ENCODE data around the gene ZNF550.
A peak's percentile ranks its signal among the peaks of the same experiment; 100 is the strongest.
"Not testable (repeated sequence)": the region's sequence is repeated elsewhere in the genome, so short reads cannot be mapped to it uniquely, and the experiment has no call there.

ZNF550 gene

GRCh38 chr19:57527136-57527881 lies 32.4 kb downstream of the ZNF550 start, which contains the start of gene ZNF549:
Gene ZNF549, plus strand, starts transcription at chr19:57527356. Its CDS starts 218 bp downstream, at chr19:57527574.
- peak; percentile 74 for DNase-seq (ENCODE audit: low read depth)

GRCh38 chr19:57518021-57518420 lies 41.6 kb downstream of the ZNF550 start:
- not testable (repeated sequence) for DNase-seq (ENCODE audit: low read depth)

- no peak for DNase-seq (ENCODE audit: low read depth)
Observed at GRCh38 chr19:57515255-57515654, 44.4 kb downstream of the ZNF550 start.

DNA sequence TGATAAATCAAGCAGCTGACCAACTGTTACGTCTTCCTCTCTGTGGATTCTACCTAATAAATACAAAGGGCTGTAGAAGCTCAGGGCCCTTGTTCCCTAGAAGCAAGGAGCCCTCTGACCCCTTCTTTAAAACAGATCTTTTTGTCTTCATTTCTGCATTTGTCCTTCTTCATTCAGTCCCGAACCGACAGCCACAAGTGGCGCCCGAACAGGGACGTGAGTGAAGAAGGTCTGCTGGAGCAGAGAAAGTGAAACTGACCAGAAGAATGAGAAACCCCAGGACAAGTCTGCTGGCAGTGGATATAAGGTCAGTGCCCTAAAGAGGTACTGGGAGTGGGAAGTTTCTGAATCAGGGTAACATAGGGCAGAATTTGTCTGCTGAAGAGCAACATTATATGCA lies 46.8 kb downstream of the ZNF550 start:
- no peak for DNase-seq (ENCODE audit: low read depth)

GRCh38 chr19:57511484-57511883 lies 48.2 kb downstream of the ZNF550 start:
- DNase-seq (ENCODE audit: low read depth) = no peak

- DNase-seq (ENCODE audit: low read depth) = no peak
Observed at GRCh38 chr19:57506163-57506562, 53.5 kb downstream of the ZNF550 start.

GRCh38 chr19:57500400-57500799 lies 59.3 kb downstream of the ZNF550 start:
- DNase-seq (ENCODE audit: low read depth) = not testable (repeated sequence)

DNA sequence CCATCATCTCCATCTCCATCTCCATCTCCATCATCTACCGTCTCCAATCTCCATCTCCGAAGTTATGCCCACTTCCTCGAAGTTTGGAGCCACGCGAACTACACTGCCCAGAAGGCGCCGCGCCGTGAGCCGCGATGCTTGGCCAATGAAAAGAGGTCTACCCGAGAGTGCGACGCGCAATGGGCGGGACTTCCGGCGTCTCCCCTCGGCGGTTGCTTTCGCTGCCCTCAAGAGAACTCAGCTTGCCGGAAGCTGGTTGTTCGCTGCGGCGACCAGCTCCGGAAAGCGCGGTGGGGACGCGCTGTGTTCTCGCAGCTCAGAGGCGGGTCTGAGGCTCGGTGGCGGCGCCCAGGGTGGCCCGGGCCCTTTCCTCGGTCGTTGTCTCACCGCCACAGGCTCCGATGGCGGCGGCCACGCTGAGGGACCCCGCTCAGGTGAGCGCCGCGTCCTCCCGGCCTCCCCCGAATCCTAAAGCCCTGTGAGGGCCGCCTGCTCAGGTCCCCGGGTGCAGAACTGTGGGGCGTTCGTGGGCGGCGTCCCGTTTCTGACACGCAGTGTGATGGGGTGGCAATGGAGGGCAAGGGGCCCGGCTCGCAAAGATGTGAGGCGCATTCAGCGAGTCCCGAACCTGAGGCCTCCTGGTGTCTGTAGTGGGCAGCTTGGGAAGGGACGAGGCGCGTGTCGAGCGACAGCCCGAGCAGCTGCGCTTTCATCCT lies 59.8 kb downstream of the ZNF550 start, which contains the start of gene ZNF773:
Gene ZNF773, plus strand, starts transcription at position 259 of the 716 bp plus-strand sequence. Its CDS starts 143 bp downstream, at position 402.
- DNase-seq (ENCODE audit: low read depth) = peak; percentile 92

DNA sequence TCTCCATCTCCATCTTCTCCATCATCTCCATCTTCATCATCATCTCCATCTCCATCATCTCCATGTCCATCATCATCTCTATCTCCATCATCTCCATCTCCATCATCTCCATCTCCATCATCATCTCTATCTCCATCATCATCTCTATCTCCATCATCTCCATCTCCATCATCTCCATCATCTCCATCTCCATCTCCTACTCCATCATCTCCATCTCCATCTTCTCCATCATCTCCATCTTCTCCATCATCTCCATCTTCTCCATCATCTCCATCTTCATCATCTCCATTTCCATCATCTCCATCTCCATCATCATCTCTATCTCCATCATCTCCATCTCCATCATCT lies 60.4 kb downstream of the ZNF550 start:
- not testable (repeated sequence) for DNase-seq (ENCODE audit: low read depth)

- DNase-seq (ENCODE audit: low read depth) = not testable (repeated sequence)
Observed at GRCh38 chr19:57488299-57488644, 71.4 kb downstream of the ZNF550 start.

DNA sequence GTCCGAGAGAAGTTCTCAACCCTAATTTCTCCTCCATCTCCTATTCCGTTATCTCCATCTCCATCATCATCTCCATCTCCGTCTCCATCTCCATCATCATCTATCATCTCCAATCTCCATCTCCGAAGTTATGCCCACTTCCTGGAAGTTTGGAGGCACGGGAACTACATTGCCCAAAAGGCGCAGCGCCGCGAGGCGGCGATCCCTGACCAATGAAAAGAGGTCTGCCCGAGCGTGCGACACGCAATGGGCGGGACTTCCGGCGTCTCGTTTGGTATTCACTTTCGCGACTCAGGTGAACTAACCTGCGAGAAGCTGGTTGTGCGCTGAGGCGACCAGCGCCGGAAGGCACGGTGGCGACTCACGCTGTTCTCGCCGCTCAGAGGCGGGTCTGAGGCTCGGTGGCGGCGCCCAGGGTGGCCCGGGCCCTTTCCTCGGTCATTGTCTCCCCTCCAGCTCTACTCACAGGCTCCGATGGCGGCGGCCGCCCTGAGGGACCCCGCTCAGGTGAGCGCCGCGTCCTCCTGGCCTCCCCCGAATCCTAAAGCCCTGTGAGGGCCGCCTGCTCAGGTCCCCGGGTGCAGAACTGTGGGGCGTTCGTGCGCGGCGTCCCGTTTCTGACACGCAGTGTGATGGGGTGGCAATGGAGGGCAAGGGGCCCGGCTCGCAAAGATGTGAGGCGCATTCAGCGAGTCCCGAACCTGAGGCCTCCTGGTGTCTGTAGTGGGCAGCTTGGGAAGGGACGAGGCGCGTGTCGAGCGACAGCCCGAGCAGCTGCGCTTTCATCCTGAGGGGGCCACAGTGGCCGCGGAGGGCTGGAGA lies 72.0 kb downstream of the ZNF550 start, which contains the start of gene ZNF419:
Gene ZNF419, plus strand, starts transcription at position 274 of the 822 bp plus-strand sequence. Its CDS starts 201 bp downstream, at position 475.
- DNase-seq (ENCODE audit: low read depth) = peak; percentile 93
